CD14-positive monocyte (primary cell): ENCODE results near the gene PNPO. TPM values are rescaled to one million over a fixed set of nuclear protein-coding genes. Genes with fewer than 3 reads are reported as not detected.

Experiments used
- DNase-seq, 3 donors: peaks; one replicate each; pipeline ENCODE4 v3.0.0-alpha.2; 2011 to 2022
- H2AFZ ChIP-seq: 2 replicates; pipeline ENCODE4 v1.6.0; 2012; ENCODE audit warnings: mild to moderate bottlenecking, low read depth, low read length, inconsistent platforms; ENCODE audit not compliant: insufficient read depth, poor library complexity, severe bottlenecking
- H3K27ac ChIP-seq, 2 donors: 1 replicate in 1 of 2; 2 replicates in 1 of 2; pipeline ENCODE4 v1.5.1; 2012 to 2013; ENCODE audit warnings: low read length in 2 of 2, control low read depth in 1 of 2, inconsistent platforms in 1 of 2, low read depth in 1 of 2, mild to moderate bottlenecking in 1 of 2
- H3K27me3 ChIP-seq, 2 donors: one replicate each; pipeline versions ENCODE4 v1.6.0 to v1.6.1; 2011 to 2013; ENCODE audit warnings: low read length in 2 of 2; ENCODE audit not compliant: control insufficient read depth in 2 of 2, insufficient read depth in 2 of 2
- H3K36me3 ChIP-seq, 2 donors: replicated peaks in 1 of 2; 1 replicate in 1 of 2; 2 replicates in 1 of 2; pipeline versions ENCODE4 v1.5.1 to v1.6.1; 2012 to 2013; ENCODE audit warnings: low read length in 2 of 2, control low read depth in 1 of 2, inconsistent platforms in 1 of 2, mild to moderate bottlenecking in 1 of 2; ENCODE audit not compliant: insufficient read depth in 2 of 2, control insufficient read depth in 1 of 2
- H3K4me1 ChIP-seq, 2 donors: 1 replicate in 1 of 2; 2 replicates in 1 of 2; pipeline versions ENCODE4 v1.5.1 to v1.6.1; 2012 to 2013; ENCODE audit warnings: low read length in 2 of 2, control low read depth in 1 of 2, inconsistent platforms in 1 of 2, mild to moderate bottlenecking in 1 of 2, moderate library complexity in 1 of 2; ENCODE audit not compliant: insufficient read depth in 2 of 2, control insufficient read depth in 1 of 2
- H3K4me2 ChIP-seq: replicated peaks from 2 replicates; pipeline ENCODE3; 2012; ENCODE audit warnings: low read length, moderate library complexity, mild to moderate bottlenecking; ENCODE audit not compliant: poor library complexity, severe bottlenecking; ENCODE audit errors: extremely low read depth
- H3K4me3 ChIP-seq, 3 experiments: fragments of 200-600 bp in 1 of 3; sonication (generic) in 1 of 3; replicated peaks in 1 of 3; 1 replicate in 2 of 3; 2 replicates in 1 of 3; pipeline ENCODE4 v1.5.1; 2011 to 2013; ENCODE audit warnings: low read length in 3 of 3, mild to moderate bottlenecking in 3 of 3, control low read depth in 2 of 3, low read depth in 2 of 3, inconsistent platforms in 1 of 3, moderate library complexity in 1 of 3
- H3K79me2 ChIP-seq: 2 replicates; pipeline ENCODE4 v1.6.0; 2012; ENCODE audit warnings: mild to moderate bottlenecking, control low read depth, inconsistent platforms, low read length, moderate library complexity; ENCODE audit not compliant: insufficient read depth
- H3K9ac ChIP-seq: 2 replicates; pipeline ENCODE4 v1.6.0; 2017; ENCODE audit warnings: low read length, mild to moderate bottlenecking; ENCODE audit not compliant: insufficient read depth, poor library complexity, severe bottlenecking
- H3K9me3 ChIP-seq, 2 donors: replicated peaks in 1 of 2; 1 replicate in 1 of 2; 2 replicates in 1 of 2; pipeline versions ENCODE4 v1.5.1 to v1.6.1; 2012 to 2013; ENCODE audit warnings: low read length in 2 of 2, control low read depth in 1 of 2; ENCODE audit not compliant: control insufficient read depth in 1 of 2, insufficient read depth in 1 of 2
- H4K20me1 ChIP-seq: 2 replicates; pipeline ENCODE4 v1.6.0; 2012; ENCODE audit warnings: mild to moderate bottlenecking, low read length, control low read depth, moderate library complexity; ENCODE audit not compliant: insufficient read depth
- H3K27ac Mint-ChIP-seq, 7 donors: one replicate each; pipeline ENCODE4 v1.8.0; 2020; ENCODE audit warnings: mild to moderate bottlenecking in 7 of 7, mixed read lengths in 7 of 7, moderate library complexity in 6 of 7, inconsistent platforms in 2 of 7
- H3K27me3 Mint-ChIP-seq, 3 donors: one replicate each; pipeline ENCODE4 v1.8.0; 2021 to 2022; ENCODE audit warnings: low read depth in 3 of 3, mild to moderate bottlenecking in 3 of 3, mixed read lengths in 3 of 3, moderate library complexity in 3 of 3, inconsistent platforms in 1 of 3
- H3K36me3 Mint-ChIP-seq, 2 donors: one replicate each; pipeline ENCODE4 v1.8.0; 2020; ENCODE audit warnings: mixed read lengths in 2 of 2, inconsistent platforms in 1 of 2, mild to moderate bottlenecking in 1 of 2
- H3K4me1 Mint-ChIP-seq: one replicate; pipeline ENCODE4 v1.8.0; 2020; ENCODE audit warnings: mild to moderate bottlenecking, mixed read lengths
- H3K4me3 Mint-ChIP-seq, 2 donors: one replicate each; pipeline ENCODE4 v1.8.0; 2020; ENCODE audit warnings: mild to moderate bottlenecking in 2 of 2, mixed read lengths in 2 of 2, moderate library complexity in 1 of 2
- H3K9me3 Mint-ChIP-seq, 7 donors: one replicate each; pipeline ENCODE4 v1.8.0; 2020 to 2022; ENCODE audit warnings: mixed read lengths in 7 of 7, mild to moderate bottlenecking in 6 of 7, moderate library complexity in 6 of 7, inconsistent platforms in 2 of 7
- WGBS: methylation state at CpG from one replicate; pipeline ENCODE4 v1.1.5; 2013; ENCODE audit warnings: missing lambda C conversion rate; ENCODE audit not compliant: insufficient coverage; 5-methylcytosine and 5-hydroxymethylcytosine counted together
- intact Hi-C, 2 donors: fragments of 100-400 bp; cut with micrococcal nuclease; formaldehyde crosslinking; loops; one replicate each; pipeline versions ENCODE4 v1.15.0 to v1.15.1; 2023
- polyA plus RNA-seq, 3 donors: library from polyadenylated mRNA; depleted of rRNA in 1 of 3; unstranded in 2 of 3; stranded (reverse) in 1 of 3; fragments of 300-500 nt in 2 of 3; fragments of >200 nt in 1 of 3; fragmentation: Illumina TruSeq in 2 of 3; gene quantifications; 1 replicate in 2 of 3; 2 replicates in 1 of 3; pipeline ENCODE4 v1.2.3, GENCODE V29; 2012 to 2021
- TF ChIP-seq, protein P1 (sequence below): fragments of 200-600 bp; IDR thresholded peaks from one replicate; pipeline ENCODE4 v1.8.0; 2022; ENCODE audit warnings: antibody characterized with exemption, mild to moderate bottlenecking

The PNPO gene
- polyA plus RNA-seq, 3 donors = 13.2 to 34.2 (median 29.7) TPM

- Histone ChIP-seq H4K20me1 (peaks cover 6% of the 10 kb centered on the region), H3K4me2 (no peak overlapping the region), H3K27me3 (no peaks in the 10 kb centered on the region), H3K79me2 (peaks cover 31% of the 10 kb centered on the region), H3K9me3 (no peaks in the 10 kb centered on the region), H3K4me1 (peaks cover 20 to 26% of the 10 kb centered on the region in 2 donors), H2AFZ (no peak overlapping the region), H3K36me3 (peaks cover 42 to 56% of the 10 kb centered on the region in 2 donors), H3K27ac (no peak overlapping the region), H3K4me3 (no peak overlapping the region), H3K9ac (no peak overlapping the region)
- H3K4me1 Mint-ChIP-seq = peaks cover 26% of the 10 kb centered on the region
- H3K4me3 Mint-ChIP-seq = no peak overlapping the region
- intact Hi-C loops = loop anchor here in 1 of 2 donors (5.0 to 10.0 kb wide), 2 partner anchors 131 kb away; partner anchors contain the start of genes CBX1, SCRN2 and SNX11
- H3K9me3 Mint-ChIP-seq = peaks cover 0 to 4% (median 0%) of the 10 kb centered on the region in 7 donors
- DNase-seq = no peak
- TF ChIP-seq, protein P1, sequence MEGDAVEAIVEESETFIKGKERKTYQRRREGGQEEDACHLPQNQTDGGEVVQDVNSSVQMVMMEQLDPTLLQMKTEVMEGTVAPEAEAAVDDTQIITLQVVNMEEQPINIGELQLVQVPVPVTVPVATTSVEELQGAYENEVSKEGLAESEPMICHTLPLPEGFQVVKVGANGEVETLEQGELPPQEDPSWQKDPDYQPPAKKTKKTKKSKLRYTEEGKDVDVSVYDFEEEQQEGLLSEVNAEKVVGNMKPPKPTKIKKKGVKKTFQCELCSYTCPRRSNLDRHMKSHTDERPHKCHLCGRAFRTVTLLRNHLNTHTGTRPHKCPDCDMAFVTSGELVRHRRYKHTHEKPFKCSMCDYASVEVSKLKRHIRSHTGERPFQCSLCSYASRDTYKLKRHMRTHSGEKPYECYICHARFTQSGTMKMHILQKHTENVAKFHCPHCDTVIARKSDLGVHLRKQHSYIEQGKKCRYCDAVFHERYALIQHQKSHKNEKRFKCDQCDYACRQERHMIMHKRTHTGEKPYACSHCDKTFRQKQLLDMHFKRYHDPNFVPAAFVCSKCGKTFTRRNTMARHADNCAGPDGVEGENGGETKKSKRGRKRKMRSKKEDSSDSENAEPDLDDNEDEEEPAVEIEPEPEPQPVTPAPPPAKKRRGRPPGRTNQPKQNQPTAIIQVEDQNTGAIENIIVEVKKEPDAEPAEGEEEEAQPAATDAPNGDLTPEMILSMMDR = no peak
- H3K27me3 Mint-ChIP-seq = peaks cover 0 to 2% (median 1%) of the 10 kb centered on the region in 3 donors
- WGBS = 98% methylated on average over 5 of the region's 8 CpGs
- H3K27ac Mint-ChIP-seq = no peak overlapping the region
- H3K36me3 Mint-ChIP-seq = peaks cover 46 to 54% of the 10 kb centered on the region in 2 donors
Measured at GRCh38 chr17:47973541-47973940, 32.2 kb downstream of the PNPO start.

DNA sequence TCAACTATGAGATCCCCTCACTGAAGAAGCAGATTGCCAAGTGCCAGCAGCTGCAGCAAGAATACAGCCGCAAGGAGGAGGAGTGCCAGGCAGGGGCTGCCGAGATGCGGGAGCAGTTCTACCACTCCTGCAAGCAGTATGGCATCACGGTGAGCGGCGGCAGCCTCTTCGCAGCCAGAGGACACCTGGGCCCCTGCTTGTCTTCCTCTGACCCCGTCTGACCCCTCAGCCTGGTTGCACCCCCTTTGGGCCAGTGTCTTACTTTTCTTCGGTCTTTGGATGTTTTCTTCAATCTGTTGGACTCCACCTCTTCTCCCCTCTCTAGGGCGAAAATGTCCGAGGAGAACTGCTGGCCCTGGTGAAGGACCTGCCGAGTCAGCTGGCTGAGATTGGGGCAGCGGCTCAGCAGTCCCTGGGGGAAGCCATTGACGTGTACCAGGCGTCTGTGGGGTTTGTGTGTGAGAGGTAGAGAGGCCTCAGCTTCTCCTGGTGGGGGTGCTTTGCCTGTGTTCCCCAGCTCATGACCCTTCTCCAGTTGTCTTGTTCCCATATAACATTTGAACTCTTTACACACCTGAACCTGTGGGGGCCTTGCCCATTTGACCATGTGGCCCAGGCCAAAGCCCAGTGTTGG is 33.9 kb downstream of the PNPO start:
- Mint-ChIP-seq H3K27ac (no peak overlapping the region), H3K4me3 (no peak overlapping the region), H3K36me3 (peaks cover 63 to 72% of the 10 kb centered on the region in 2 donors), H3K9me3 (peaks cover 0 to 4% (median 0%) of the 10 kb centered on the region in 7 donors), H3K27me3 (peaks cover 0 to 2% (median 1%) of the 10 kb centered on the region in 3 donors), H3K4me1 (peaks cover 27% of the 10 kb centered on the region)
- H3K27me3 ChIP-seq = no peaks in the 10 kb centered on the region
- H4K20me1 ChIP-seq = peaks cover 6% of the 10 kb centered on the region
- TF ChIP-seq, protein P1 = no peak
- DNase-seq = no peak
- peaks cover 31% of the 10 kb centered on the region for H3K79me2 ChIP-seq
- H3K9me3 ChIP-seq = no peaks in the 10 kb centered on the region
- no peak overlapping the region for H3K4me3 ChIP-seq
- H2AFZ ChIP-seq = no peak overlapping the region
- H3K4me2 ChIP-seq = no peak overlapping the region
- H3K9ac ChIP-seq = no peak overlapping the region
- intact Hi-C loops = loop anchor here in 1 of 2 donors (10.0 kb wide), 1 partner anchor 129 kb away; the partner anchor contains the start of genes CBX1 and SNX11
- peaks cover 59 to 73% of the 10 kb centered on the region in 2 donors for H3K36me3 ChIP-seq
- H3K4me1 ChIP-seq = peaks cover 17 to 28% of the 10 kb centered on the region in 2 donors
- no peak overlapping the region for H3K27ac ChIP-seq
- WGBS = 95% methylated on average over 9 of the region's 15 CpGs
